HUES6 (cell line): Measurements from ENCODE around the gene ACADS.

ENCODE experiments used
- H3K27ac ChIP-seq: 2 replicates; pipeline ENCODE4 v1.7.0; 2013; ENCODE audit warnings: low read depth, mild to moderate bottlenecking, low read length, inconsistent platforms
- H3K27me3 ChIP-seq: 2 replicates; pipeline ENCODE4 v1.6.1; 2013; ENCODE audit warnings: low read length; ENCODE audit not compliant: control insufficient read depth, insufficient read depth
- H3K36me3 ChIP-seq: 2 replicates; pipeline ENCODE4 v1.6.1; 2013; ENCODE audit warnings: low read length; ENCODE audit not compliant: control insufficient read depth, insufficient read depth
- H3K4me1 ChIP-seq: 2 replicates; pipeline ENCODE4 v1.6.1; 2013; ENCODE audit warnings: low read length; ENCODE audit not compliant: control insufficient read depth, insufficient read depth
- H3K4me3 ChIP-seq: 2 replicates; pipeline ENCODE4 v1.5.1; 2013; ENCODE audit warnings: low read depth, low read length
- H3K9ac ChIP-seq: one replicate; pipeline ENCODE4 v1.6.1; 2013; ENCODE audit warnings: mild to moderate bottlenecking, low read length
- H3K9me3 ChIP-seq: 2 replicates; pipeline ENCODE4 v1.6.1; 2013; ENCODE audit warnings: low read depth, low read length; ENCODE audit not compliant: control insufficient read depth, insufficient read depth

ACADS gene

DNA sequence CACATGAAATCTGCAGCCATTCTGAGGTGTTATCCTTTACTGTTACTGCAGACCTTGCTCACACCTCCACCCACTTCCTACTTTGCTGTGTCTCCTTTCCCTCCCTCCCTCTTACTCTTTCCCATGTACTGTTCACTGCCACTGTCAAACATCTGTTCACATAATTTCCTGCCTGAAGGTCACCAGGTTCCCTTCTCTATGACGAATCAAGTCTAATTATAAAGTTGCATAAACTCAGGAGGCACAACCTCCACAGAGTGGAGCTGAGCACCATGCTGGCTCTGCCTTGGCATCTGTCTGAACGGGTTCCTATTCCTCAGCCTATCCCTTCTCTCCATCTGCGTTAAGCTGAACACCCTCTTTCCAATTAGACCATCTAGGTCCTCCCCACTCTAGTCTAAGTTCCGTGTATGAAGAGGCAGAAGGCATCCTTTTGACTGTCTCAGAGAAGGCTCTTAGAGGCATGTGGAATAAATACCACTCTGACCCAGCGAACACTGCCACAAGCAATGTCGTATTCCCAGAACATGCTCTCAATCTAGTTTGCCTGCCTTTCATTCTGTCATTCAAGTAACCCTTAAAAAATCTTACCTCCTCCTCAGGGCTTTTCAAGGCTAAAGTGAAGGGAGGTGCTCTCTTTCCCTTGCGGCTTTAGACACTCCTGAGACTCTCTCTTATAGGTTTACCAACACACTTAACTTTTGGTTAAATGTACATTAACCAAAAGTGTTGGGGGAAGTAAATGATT, 48.7 kb downstream of the ACADS start:
- no peak overlapping the region for H3K27ac ChIP-seq
- H3K9ac ChIP-seq, result no peak overlapping the region
- H3K4me1 ChIP-seq, result no peaks in the 10 kb centered on the region
- H3K27me3 ChIP-seq, result no peaks in the 10 kb centered on the region
- H3K36me3 ChIP-seq, result peaks cover 4% of the 10 kb centered on the region; the same call in 1 of the 2 replicates
- H3K9me3 ChIP-seq, result no peaks in the 10 kb centered on the region
- no peak overlapping the region for H3K4me3 ChIP-seq

DNA sequence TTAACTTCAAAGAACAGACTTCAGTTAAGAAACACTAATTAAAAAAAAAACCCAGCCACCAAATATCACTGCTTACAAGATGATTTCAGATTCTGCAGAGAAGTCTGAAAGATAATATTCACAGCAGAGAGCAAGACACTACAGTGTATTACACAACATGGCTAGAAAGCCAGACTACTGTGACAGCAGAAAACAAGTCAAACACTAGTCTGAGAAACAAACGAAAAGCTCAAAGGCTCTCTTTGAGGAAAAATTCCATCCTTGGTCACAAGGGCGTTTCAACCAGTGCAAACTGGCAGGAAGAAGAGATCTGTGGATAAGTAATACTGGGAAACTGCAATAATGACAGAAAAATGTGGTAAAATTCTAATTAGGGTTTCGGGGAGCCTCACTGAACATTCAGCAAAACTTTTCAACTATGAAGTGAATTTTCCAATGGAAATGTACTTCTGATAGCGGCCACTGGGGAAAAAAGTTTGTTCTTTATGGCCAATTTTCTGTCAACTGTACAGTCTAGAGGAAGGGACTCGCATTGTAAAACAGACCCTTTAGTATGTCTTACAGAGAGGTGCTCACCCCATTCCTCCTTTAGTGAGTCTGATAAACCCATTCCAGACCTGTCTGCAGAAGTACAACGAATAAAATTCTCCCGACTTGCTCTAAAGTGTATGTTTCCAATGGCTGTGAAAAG, 50.4 kb downstream of the ACADS start:
- no peaks in the 10 kb centered on the region for H3K9me3 ChIP-seq
- H3K9ac ChIP-seq, result no peak overlapping the region
- H3K27me3 ChIP-seq, result no peaks in the 10 kb centered on the region
- no peak overlapping the region for H3K27ac ChIP-seq
- H3K4me3 ChIP-seq, result no peak overlapping the region
- 0 out of 2 replicates have a peak, but pooled peaks cover 4% of the 10 kb centered on the region for H3K36me3 ChIP-seq
- no peaks in the 10 kb centered on the region for H3K4me1 ChIP-seq

DNA sequence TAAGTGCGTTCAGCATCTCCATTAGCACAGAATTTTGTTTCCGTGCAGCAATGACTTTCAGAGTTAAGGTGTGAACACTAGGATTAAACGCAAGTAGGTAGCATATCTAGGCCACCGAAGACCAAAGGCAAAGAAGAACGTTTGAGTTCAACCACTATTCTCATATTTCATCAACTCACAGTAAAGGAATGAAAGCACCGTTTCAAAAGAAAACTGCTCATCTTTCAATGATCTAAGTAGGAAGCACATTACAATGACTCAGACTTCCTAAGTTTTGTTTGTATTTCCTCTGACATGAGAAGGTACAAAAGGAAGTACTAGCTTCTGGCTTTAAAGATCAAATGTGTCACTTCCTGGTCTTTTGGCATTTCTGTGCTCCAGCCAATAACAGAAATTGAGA, 57.6 kb downstream of the ACADS start:
- Histone ChIP-seq H3K4me1 (no peaks in the 10 kb centered on the region), H3K9ac (no peak overlapping the region), H3K4me3 (no peak overlapping the region), H3K36me3 (peaks cover 28% of the 10 kb centered on the region), H3K27me3 (no peaks in the 10 kb centered on the region), H3K27ac (no peak overlapping the region), H3K9me3 (no peaks in the 10 kb centered on the region)

- Histone ChIP-seq H3K9ac (no peak overlapping the region), H3K4me3 (no peak overlapping the region), H3K27ac (no peak overlapping the region), H3K36me3 (peaks cover 28% of the 10 kb centered on the region), H3K27me3 (no peaks in the 10 kb centered on the region), H3K4me1 (no peaks in the 10 kb centered on the region), H3K9me3 (no peaks in the 10 kb centered on the region)
Observed at GRCh38 chr12:120784804-120785203, 59.2 kb downstream of the ACADS start.

DNA sequence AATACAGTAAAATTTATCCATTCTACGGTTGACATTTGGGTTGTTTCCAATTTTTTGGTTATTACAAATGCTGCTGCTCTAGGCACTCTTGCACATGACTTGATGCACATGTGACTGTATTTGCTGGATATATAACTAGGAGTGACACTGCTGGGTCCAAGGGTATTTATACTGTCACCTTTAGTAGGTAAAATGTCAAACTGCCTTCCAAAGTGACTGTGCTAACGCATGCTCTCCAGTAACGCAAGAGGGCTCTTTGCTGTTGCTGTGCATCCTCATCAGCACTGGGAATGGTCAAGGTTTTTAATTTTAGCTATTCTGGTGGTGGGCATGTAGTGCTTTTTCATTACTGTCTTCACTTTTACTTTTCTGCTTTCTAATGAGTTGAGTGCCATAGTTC, 62.3 kb downstream of the ACADS start:
- Histone ChIP-seq H3K4me1 (no peaks in the 10 kb centered on the region), H3K9ac (no peak overlapping the region), H3K9me3 (no peaks in the 10 kb centered on the region), H3K27ac (no peak overlapping the region), H3K27me3 (no peaks in the 10 kb centered on the region), H3K36me3 (peaks cover 16% of the 10 kb centered on the region), H3K4me3 (no peak overlapping the region)
